MM.1S (cell line): ENCODE results near the gene SHISA9.

Experiments used
- DNase-seq: peaks from one replicate; pipeline ENCODE4 v3.0.0-alpha.2; 2015
- H2AFZ ChIP-seq: fragments of 300-600 bp; sonication (generic); 2 replicates; pipeline ENCODE4 v1.6.0; 2016; ENCODE audit warnings: antibody characterized with exemption, low read length
- H3F3A ChIP-seq: fragments of 300-600 bp; sonication (generic); 2 replicates; pipeline ENCODE4 v1.6.1; 2016; ENCODE audit warnings: mild to moderate bottlenecking, antibody characterized with exemption, low read length, moderate library complexity, mixed read lengths; ENCODE audit not compliant: insufficient read depth
- H3K27ac ChIP-seq: fragments of 300-600 bp; sonication (generic); 2 replicates; pipeline ENCODE4 v1.5.1; 2016; ENCODE audit warnings: mild to moderate bottlenecking, low read length
- H3K27me3 ChIP-seq: fragments of 300-600 bp; sonication (generic); replicated peaks from 2 replicates; pipeline ENCODE4 v1.6.0; 2016; ENCODE audit warnings: low read length; ENCODE audit not compliant: insufficient read depth
- H3K36me3 ChIP-seq: fragments of 300-600 bp; sonication (generic); replicated peaks from 2 replicates; pipeline ENCODE4 v1.6.1; 2016; ENCODE audit warnings: mild to moderate bottlenecking, low read length, mixed read lengths; ENCODE audit not compliant: insufficient read depth
- H3K4me1 ChIP-seq: fragments of 300-600 bp; sonication (generic); 2 replicates; pipeline ENCODE4 v1.6.1; 2016; ENCODE audit warnings: low read length, mixed read lengths
- H3K4me2 ChIP-seq: fragments of 300-600 bp; sonication (generic); 2 replicates; pipeline ENCODE4 v1.6.0; 2016; ENCODE audit warnings: low read depth, low read length
- H3K4me3 ChIP-seq: fragments of 300-600 bp; sonication (generic); 2 replicates; pipeline ENCODE4 v1.5.1; 2016; ENCODE audit warnings: low read length, mixed read lengths
- H3K79me2 ChIP-seq: fragments of 300-600 bp; sonication (generic); 2 replicates; pipeline ENCODE4 v1.6.1; 2016; ENCODE audit warnings: mixed run types, low read length, mixed read lengths
- H3K9ac ChIP-seq: fragments of 300-600 bp; sonication (generic); 2 replicates; pipeline ENCODE4 v1.6.1; 2016; ENCODE audit warnings: low read length, mixed read lengths
- H3K9me2 ChIP-seq: fragments of 300-600 bp; sonication (generic); replicated peaks from 2 replicates; pipeline ENCODE4 v1.6.1; 2016; ENCODE audit warnings: mild to moderate bottlenecking, low read length, mixed read lengths; ENCODE audit not compliant: insufficient read depth
- H3K9me3 ChIP-seq: fragments of 300-600 bp; sonication (generic); replicated peaks from 2 replicates; pipeline ENCODE4 v1.6.1; 2016; ENCODE audit warnings: mild to moderate bottlenecking, low read length, mixed read lengths; ENCODE audit not compliant: insufficient read depth
- H4K20me1 ChIP-seq: fragments of 300-600 bp; sonication (generic); 2 replicates; pipeline ENCODE4 v1.6.1; 2016; ENCODE audit warnings: mild to moderate bottlenecking, low read length, moderate library complexity, mixed read lengths; ENCODE audit not compliant: insufficient read depth
- EZH2 ChIP-seq: fragments of 300-600 bp; sonication (generic); optimal IDR thresholded peaks from 2 replicates; pipeline ENCODE3; 2017; ENCODE audit warnings: low read depth, mild to moderate bottlenecking, antibody characterized with exemption, low read length, mixed read lengths
- EZH2phosphoT487 ChIP-seq: fragments of 300-600 bp; sonication (generic); IDR thresholded peaks from 2 replicates; pipeline ENCODE4 v1.6.1; 2018; ENCODE audit warnings: antibody characterized with exemption, low read length
- TF ChIP-seq, protein P1 (sequence below): fragments of 300-600 bp; sonication (generic); IDR thresholded peaks from 2 replicates; pipeline ENCODE4 v1.5.1; 2016; ENCODE audit warnings: antibody characterized with exemption, low read length, mixed read lengths

The SHISA9 gene

GRCh38 chr16:12995721-12996372 lies 94.4 kb downstream of the SHISA9 start:
- Histone ChIP-seq H4K20me1 (no peaks in the 10 kb centered on the region), H3K4me2 (no peak overlapping the region), H3K79me2 (no peaks in the 10 kb centered on the region), H3K4me3 (no peak overlapping the region), H3K4me1 (no peaks in the 10 kb centered on the region), H3K9ac (no peak overlapping the region), H3K27ac (no peak overlapping the region), H3K9me2 (no peaks in the 10 kb centered on the region), H3K36me3 (no peaks in the 10 kb centered on the region), H3F3A (no peaks in the 10 kb centered on the region), H2AFZ (no peak overlapping the region), H3K27me3 (no peaks in the 10 kb centered on the region), H3K9me3 (no peaks in the 10 kb centered on the region)
- no peak for DNase-seq
- TF ChIP-seq, protein P1, sequence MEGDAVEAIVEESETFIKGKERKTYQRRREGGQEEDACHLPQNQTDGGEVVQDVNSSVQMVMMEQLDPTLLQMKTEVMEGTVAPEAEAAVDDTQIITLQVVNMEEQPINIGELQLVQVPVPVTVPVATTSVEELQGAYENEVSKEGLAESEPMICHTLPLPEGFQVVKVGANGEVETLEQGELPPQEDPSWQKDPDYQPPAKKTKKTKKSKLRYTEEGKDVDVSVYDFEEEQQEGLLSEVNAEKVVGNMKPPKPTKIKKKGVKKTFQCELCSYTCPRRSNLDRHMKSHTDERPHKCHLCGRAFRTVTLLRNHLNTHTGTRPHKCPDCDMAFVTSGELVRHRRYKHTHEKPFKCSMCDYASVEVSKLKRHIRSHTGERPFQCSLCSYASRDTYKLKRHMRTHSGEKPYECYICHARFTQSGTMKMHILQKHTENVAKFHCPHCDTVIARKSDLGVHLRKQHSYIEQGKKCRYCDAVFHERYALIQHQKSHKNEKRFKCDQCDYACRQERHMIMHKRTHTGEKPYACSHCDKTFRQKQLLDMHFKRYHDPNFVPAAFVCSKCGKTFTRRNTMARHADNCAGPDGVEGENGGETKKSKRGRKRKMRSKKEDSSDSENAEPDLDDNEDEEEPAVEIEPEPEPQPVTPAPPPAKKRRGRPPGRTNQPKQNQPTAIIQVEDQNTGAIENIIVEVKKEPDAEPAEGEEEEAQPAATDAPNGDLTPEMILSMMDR = no peak
- no peak for TF ChIP-seq EZH2phosphoT487
- TF ChIP-seq EZH2 = no peak

DNA sequence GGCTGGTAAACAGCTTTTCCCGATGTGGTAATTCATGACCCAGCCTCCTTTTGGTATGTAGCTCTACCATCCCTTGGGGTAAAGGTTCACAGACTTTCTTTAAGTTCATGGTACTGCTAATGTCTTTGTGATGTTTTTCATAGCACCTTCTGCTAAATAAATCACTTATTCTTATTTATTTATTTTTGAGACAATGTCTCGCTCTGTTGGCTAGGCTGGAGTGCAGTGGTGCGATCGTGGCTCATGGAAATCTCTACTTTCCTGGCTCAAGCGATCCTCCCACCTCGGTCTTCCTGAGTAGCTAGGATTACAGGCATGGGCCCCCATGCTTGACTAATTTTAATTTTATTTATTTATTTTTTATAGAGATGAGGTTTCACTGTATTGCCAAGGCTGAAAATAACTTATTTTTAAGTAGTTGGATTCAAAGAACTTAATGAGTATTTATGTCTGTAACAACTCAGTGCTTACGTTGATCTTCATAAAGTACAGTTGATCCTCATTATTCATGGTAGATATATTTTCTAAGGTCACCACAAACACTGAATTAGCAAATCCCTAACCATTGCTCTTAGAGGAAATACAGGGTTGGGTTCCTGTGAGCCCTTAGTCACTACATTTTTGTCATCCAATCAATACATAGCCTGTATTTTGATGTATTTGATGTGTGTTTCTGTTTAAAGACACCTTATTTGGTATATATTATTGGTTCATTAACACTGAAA lies 97.1 kb downstream of the SHISA9 start:
- Histone ChIP-seq H3K27me3 (no peaks in the 10 kb centered on the region), H3K9ac (no peak overlapping the region), H4K20me1 (no peaks in the 10 kb centered on the region), H3K4me1 (no peaks in the 10 kb centered on the region), H3K9me3 (no peaks in the 10 kb centered on the region), H3K27ac (no peak overlapping the region), H3K79me2 (no peaks in the 10 kb centered on the region), H3K4me3 (no peak overlapping the region), H2AFZ (no peak overlapping the region), H3F3A (no peaks in the 10 kb centered on the region), H3K9me2 (no peaks in the 10 kb centered on the region), H3K36me3 (no peaks in the 10 kb centered on the region), H3K4me2 (no peak overlapping the region)
- DNase-seq = no peak
- TF ChIP-seq EZH2 (no peak), EZH2phosphoT487 (no peak)
- TF ChIP-seq, protein P1 = no peak

- no peaks in the 10 kb centered on the region for H3K27me3 ChIP-seq
- no peak for TF ChIP-seq EZH2
- TF ChIP-seq EZH2phosphoT487 = no peak
- TF ChIP-seq, protein P1 = no peak
- no peak overlapping the region for H3K9ac ChIP-seq
- H4K20me1 ChIP-seq = no peaks in the 10 kb centered on the region
- H3K79me2 ChIP-seq = no peaks in the 10 kb centered on the region
- no peak for DNase-seq
- H2AFZ ChIP-seq = no peak overlapping the region
- no peak overlapping the region for H3K4me3 ChIP-seq
- H3K9me3 ChIP-seq = no peaks in the 10 kb centered on the region
- no peaks in the 10 kb centered on the region for H3F3A ChIP-seq
- H3K36me3 ChIP-seq = no peaks in the 10 kb centered on the region
- no peaks in the 10 kb centered on the region for H3K4me1 ChIP-seq
- no peak overlapping the region for H3K27ac ChIP-seq
- H3K9me2 ChIP-seq = no peaks in the 10 kb centered on the region
- no peak overlapping the region for H3K4me2 ChIP-seq
These were observed 98.0 kb downstream of the SHISA9 start for GRCh38 chr16:12999368-12999767.
